NB4 (cell line): ENCODE measurements around the gene OPRD1.
"Not testable (repeated sequence)": the region's sequence is repeated elsewhere in the genome, so short reads cannot be mapped to it uniquely, and the experiment has no call there.

Source experiments
- DNase-seq: peaks from one replicate; pipeline ENCODE4 v3.0.0; 2010; ENCODE audit warnings: low read depth
- H3K4me3 ChIP-seq: one replicate; pipeline ENCODE4 v1.5.1; 2011; ENCODE audit warnings: mild to moderate bottlenecking, low read depth, low read length, moderate library complexity
- CTCF ChIP-seq: IDR thresholded peaks from one replicate; pipeline ENCODE4 v1.5.1; 2012; ENCODE audit warnings: low read depth, low read length
- MAX ChIP-seq: IDR thresholded peaks from 2 replicates; pipeline ENCODE4 v1.6.1; 2011; ENCODE audit warnings: low read depth, low read length
- MYC ChIP-seq: IDR thresholded peaks from 2 replicates; pipeline ENCODE4 v1.6.1; 2011; ENCODE audit warnings: low read depth, low read length
- POLR2A ChIP-seq: IDR thresholded peaks from 2 replicates; pipeline ENCODE4 v1.6.1; 2011; ENCODE audit warnings: mild to moderate bottlenecking; ENCODE audit not compliant: insufficient read length; ENCODE audit errors: extremely low read depth

The OPRD1 gene

GRCh38 chr1:28817133-28817532 lies 5.2 kb downstream of the OPRD1 start:
- TF ChIP-seq MAX (no peak), CTCF (no peak), POLR2A (no peak), MYC (no peak)

GRCh38 chr1:28819020-28819419 lies 7.0 kb downstream of the OPRD1 start:
- TF ChIP-seq POLR2A = no peak
- TF ChIP-seq MAX = no peak
- no peak for TF ChIP-seq CTCF
- no peak for TF ChIP-seq MYC
- no peak for DNase-seq

More at GRCh38 chr1:28817133-28817532, 5.2 kb downstream of the OPRD1 start:
- DNase-seq = no peak
- H3K4me3 ChIP-seq = no peak overlapping the region

GRCh38 chr1:28822799-28823198 lies 10.8 kb downstream of the OPRD1 start:
- TF ChIP-seq MAX (no peak), MYC (no peak), POLR2A (no peak), CTCF (no peak)
- no peak overlapping the region for H3K4me3 ChIP-seq
- no peak for DNase-seq

More at GRCh38 chr1:28819020-28819419, 7.0 kb downstream of the OPRD1 start:
- H3K4me3 ChIP-seq = no peak overlapping the region

GRCh38 chr1:28824061-28824460 lies 12.1 kb downstream of the OPRD1 start:
- not testable (repeated sequence) for DNase-seq

GRCh38 chr1:28828227-28828858 lies 16.4 kb downstream of the OPRD1 start:
- not testable (repeated sequence) for H3K4me3 ChIP-seq, DNase-seq

More at GRCh38 chr1:28824061-28824460, 12.1 kb downstream of the OPRD1 start:
- not testable (repeated sequence) for H3K4me3 ChIP-seq

GRCh38 chr1:28830814-28831213 lies 18.8 kb downstream of the OPRD1 start:
- TF ChIP-seq MAX = no peak
- no peak for TF ChIP-seq POLR2A
- no peak for TF ChIP-seq CTCF
- TF ChIP-seq MYC = no peak
- H3K4me3 ChIP-seq = no peak overlapping the region
- no peak for DNase-seq

GRCh38 chr1:28832966-28833365 lies 21.0 kb downstream of the OPRD1 start:
- no peak for DNase-seq
- H3K4me3 ChIP-seq = no peak overlapping the region
- TF ChIP-seq MAX = no peak
